Measurements from ENCODE around the gene MAPKAPK2. TPM values are rescaled to one million over a fixed set of nuclear protein-coding genes. Genes with fewer than 3 reads are reported as not detected.

The MAPKAPK2 gene
- total RNA-seq, 1 experiment from 2014 or later = 51.1 TPM

- H3K9me3 ChIP-seq (ENCODE audit: control insufficient read depth in 1 of 2, insufficient read depth in 1 of 2, low read depth in 1 of 2, low read length in 2 of 2) = no peaks in the 10 kb centered on the region
- no peak overlapping the region for H3K4me3 ChIP-seq (replicated peaks in 1 of 2; ENCODE audit: low read depth in 1 of 2, low read length in 2 of 2)
- intact Hi-C loops (cut with micrococcal nuclease) = no loop called here
- ATAC-seq = no peak
- H3K27me3 ChIP-seq (ENCODE audit: insufficient read depth, low read length) = no peaks in the 10 kb centered on the region
- no peaks in the 10 kb centered on the region for H3K4me1 ChIP-seq (ENCODE audit: control insufficient read depth in 1 of 2, insufficient read depth in 2 of 2, low read length in 2 of 2)
- no peak for DNase-seq (ENCODE audit: low read depth, low spot score)
- H3K9ac ChIP-seq (ENCODE audit: low read length) = no peak overlapping the region
- no peak overlapping the region for H3K4me2 ChIP-seq (ENCODE audit: low read length)
- no peak overlapping the region for H3K27ac ChIP-seq (ENCODE audit: low read depth, low read length)
- no TSS peak for BruUV-seq (replicated peaks)
- no peaks in the 10 kb centered on the region for H3K79me2 ChIP-seq (ENCODE audit: insufficient read depth, low read length)
- no peaks in the 10 kb centered on the region for H3K9me2 ChIP-seq (ENCODE audit: insufficient read depth)
- ChIA-PET RAD21 (ENCODE audit: low non-redundant PET in 1 of 2, low total read pairs in 2 of 2, uncharacterized antibody in 2 of 2, unreplicated experiment in 2 of 2) (no interaction called here), CTCF (interaction anchor here (0.9 to 1.7 kb wide), 3 partner anchors 9 to 14 kb away, joined by 3 to 9 read pairs (median 4); partner anchors contain the start of gene DYRK3), POLR2A (interaction anchor here (0.9 kb wide), 1 partner anchor 14 kb away, joined by 3 read pairs; the partner anchor contains the start of gene DYRK3)
- no peak for TF ChIP-seq RAD21 (IDR thresholded peaks at IDR 0.05; ENCODE audit: low read depth)
- no peak for TF ChIP-seq CTCF (IDR thresholded peaks at IDR 0.05 in 2 of 3, conservative IDR thresholded peaks at IDR 0.05 in 1 of 3; ENCODE audit: borderline replicate concordance in 1 of 3, insufficient read depth in 1 of 3, low read depth in 2 of 3, low read length in 2 of 3)
- TF ChIP-seq SRF (IDR thresholded peaks at IDR 0.05; ENCODE audit: low read depth) = no peak
- no peak for TF ChIP-seq ELF1 (IDR thresholded peaks at IDR 0.05; ENCODE audit: borderline replicate concordance, low read depth)
- no peak for TF ChIP-seq FOSL1 (IDR thresholded peaks at IDR 0.05; ENCODE audit: low read depth)
- H4K20me1 ChIP-seq (ENCODE audit: insufficient read depth) = no peaks in the 10 kb centered on the region
- H2AFZ ChIP-seq (ENCODE audit: low read depth, low read length, poor library complexity, severe bottlenecking) = no peak overlapping the region
- peaks cover 0 to 5% of the 10 kb centered on the region in 2 experiments; a peak in 1 of 4 replicates for H3K36me3 ChIP-seq (ENCODE audit: control insufficient read depth in 1 of 2, insufficient read depth in 2 of 2, low read length in 2 of 2)
Measured at GRCh38 chr1:206649261-206649921, 35.3 kb upstream of the MAPKAPK2 start.

- H3K9me3 ChIP-seq (ENCODE audit: control insufficient read depth in 1 of 2, insufficient read depth in 1 of 2, low read depth in 1 of 2, low read length in 2 of 2) = no peaks in the 10 kb centered on the region
- no peak overlapping the region for H3K4me2 ChIP-seq (ENCODE audit: low read length)
- no peak for DNase-seq (ENCODE audit: low read depth, low spot score)
- no peaks in the 10 kb centered on the region for H3K27me3 ChIP-seq (ENCODE audit: insufficient read depth, low read length)
- ChIA-PET RAD21 (ENCODE audit: low non-redundant PET in 1 of 2, low total read pairs in 2 of 2, uncharacterized antibody in 2 of 2, unreplicated experiment in 2 of 2) (no interaction called here), POLR2A (no interaction called here), CTCF (no interaction called here)
- no peaks in the 10 kb centered on the region for H4K20me1 ChIP-seq (ENCODE audit: insufficient read depth)
- H3K4me1 ChIP-seq (ENCODE audit: control insufficient read depth in 1 of 2, insufficient read depth in 2 of 2, low read length in 2 of 2) = no peaks in the 10 kb centered on the region
- TF ChIP-seq CTCF (IDR thresholded peaks at IDR 0.05 in 2 of 3, conservative IDR thresholded peaks at IDR 0.05 in 1 of 3; ENCODE audit: borderline replicate concordance in 1 of 3, insufficient read depth in 1 of 3, low read depth in 2 of 3, low read length in 2 of 3) (no peak), REST (IDR thresholded peaks at IDR 0.05; ENCODE audit: low read depth) (no peak)
- TF ChIP-seq, protein P1, sequence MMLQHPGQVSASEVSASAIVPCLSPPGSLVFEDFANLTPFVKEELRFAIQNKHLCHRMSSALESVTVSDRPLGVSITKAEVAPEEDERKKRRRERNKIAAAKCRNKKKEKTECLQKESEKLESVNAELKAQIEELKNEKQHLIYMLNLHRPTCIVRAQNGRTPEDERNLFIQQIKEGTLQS (IDR thresholded peaks at IDR 0.05) = no peak
- H3K27ac ChIP-seq (ENCODE audit: low read depth, low read length) = no peak overlapping the region
- no peak overlapping the region for H2AFZ ChIP-seq (ENCODE audit: low read depth, low read length, poor library complexity, severe bottlenecking)
- no peak overlapping the region for H3K4me3 ChIP-seq (replicated peaks in 1 of 2; ENCODE audit: low read depth in 1 of 2, low read length in 2 of 2)
- H3K9ac ChIP-seq (ENCODE audit: low read length) = no peak overlapping the region
- no peaks in the 10 kb centered on the region for H3K79me2 ChIP-seq (ENCODE audit: insufficient read depth, low read length)
- BruUV-seq (replicated peaks) = no TSS peak
- ATAC-seq = no peak
- H3K9me2 ChIP-seq (ENCODE audit: insufficient read depth) = no peaks in the 10 kb centered on the region
- H3K36me3 ChIP-seq (ENCODE audit: control insufficient read depth in 1 of 2, insufficient read depth in 2 of 2, low read length in 2 of 2) = peaks cover 0 to 5% of the 10 kb centered on the region in 2 experiments; a peak in 1 of 4 replicates
- intact Hi-C loops (cut with micrococcal nuclease) = no loop called here
Measured at GRCh38 chr1:206651014-206651413, 33.7 kb upstream of the MAPKAPK2 start.
